ENCODE measurements around the gene PTPN5.
"Not testable (repeated sequence)": the region's sequence is repeated elsewhere in the genome, so short reads cannot be mapped to it uniquely, and the experiment has no call there.

The PTPN5 gene

GRCh38 chr11:18706330-18707243 is 85.0 kb downstream of the PTPN5 start:
- no peak for DNase-seq

- no peak for DNase-seq
These were observed 85.8 kb downstream of the PTPN5 start for GRCh38 chr11:18705651-18706281.

DNA sequence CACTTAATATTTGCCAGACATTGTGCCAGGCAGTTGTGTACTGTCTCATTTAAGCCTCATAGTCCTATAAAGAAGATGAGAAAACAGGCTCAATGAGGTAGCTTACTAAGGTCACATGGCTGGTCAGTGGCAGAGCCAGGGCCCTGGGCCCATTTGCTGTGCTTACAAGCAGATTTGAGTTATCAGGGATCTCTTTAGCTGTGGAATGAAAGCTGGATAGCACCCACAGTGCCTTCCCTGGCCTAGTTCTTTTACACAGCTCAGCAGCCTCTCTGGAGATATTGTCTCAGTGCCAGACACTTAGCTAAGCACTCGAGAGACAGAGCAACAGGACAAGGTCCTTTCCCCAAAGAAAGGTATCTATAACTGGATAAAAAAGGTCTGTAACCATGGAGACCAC is 86.9 kb downstream of the PTPN5 start:
- no peak for DNase-seq

DNA sequence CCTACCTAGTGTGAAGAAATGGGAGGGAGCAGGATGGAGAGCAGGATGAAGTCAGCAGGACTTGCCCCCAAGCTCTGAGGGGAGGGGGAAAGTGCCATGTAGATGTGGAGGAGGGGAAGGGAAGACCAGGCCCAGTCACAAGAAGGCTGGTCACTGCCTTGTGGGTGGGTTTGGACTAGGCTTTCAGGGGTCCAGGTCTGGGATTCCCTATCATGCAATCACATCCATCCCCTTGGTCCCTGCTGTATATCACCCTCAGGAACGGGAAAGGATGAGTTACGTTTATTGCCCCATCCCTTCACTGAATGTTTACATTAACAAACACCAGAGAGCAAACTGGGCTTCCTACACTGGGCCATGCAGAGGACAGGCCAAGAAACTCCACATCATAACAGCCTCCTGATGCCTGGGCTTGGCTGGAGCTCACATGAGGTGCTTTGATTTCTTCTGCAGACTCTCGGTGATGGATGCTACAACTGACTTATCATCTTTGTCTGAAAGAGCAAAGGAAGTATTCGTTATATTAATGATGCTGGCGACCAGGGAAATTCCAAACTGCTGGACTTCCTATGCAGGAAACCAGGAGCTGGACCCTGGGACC is 87.5 kb downstream of the PTPN5 start:
- DNase-seq: no peak

- DNase-seq: no peak
These were observed 88.4 kb downstream of the PTPN5 start for GRCh38 chr11:18703001-18703763.

DNA sequence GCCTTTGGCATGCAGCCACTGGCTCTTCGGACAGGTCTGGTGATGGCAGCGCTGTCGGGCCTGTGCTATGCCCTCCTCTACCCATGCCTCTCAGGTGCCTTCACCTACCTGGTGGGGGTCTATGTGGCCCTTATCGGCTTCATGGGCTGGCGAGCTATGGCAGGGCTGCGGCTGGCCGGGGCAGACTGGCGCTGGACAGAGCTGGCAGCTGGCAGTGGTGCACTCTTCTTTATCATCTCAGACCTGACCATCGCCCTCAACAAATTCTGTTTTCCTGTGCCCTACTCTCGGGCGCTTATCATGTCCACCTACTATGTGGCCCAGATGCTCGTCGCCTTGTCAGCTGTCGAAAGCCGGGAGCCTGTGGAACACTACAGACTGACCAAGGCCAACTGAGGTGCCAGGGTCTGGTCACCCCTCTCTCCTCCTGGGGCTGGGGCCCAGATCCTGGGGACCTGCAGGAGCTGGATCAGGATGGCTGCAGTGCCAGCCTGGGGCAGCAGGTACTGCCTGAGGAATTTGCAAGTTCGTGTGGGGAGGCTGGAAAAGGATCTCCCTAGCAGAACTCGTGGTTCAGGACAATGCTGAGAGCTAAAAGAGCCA is 89.9 kb downstream of the PTPN5 start:
- DNase-seq: no peak

- DNase-seq: no peak
These were observed 90.7 kb downstream of the PTPN5 start for GRCh38 chr11:18700872-18701271.

GRCh38 chr11:18700375-18700774 is 91.2 kb downstream of the PTPN5 start:
- no peak for DNase-seq

GRCh38 chr11:18699848-18700261 is 91.7 kb downstream of the PTPN5 start:
- DNase-seq: no peak

DNA sequence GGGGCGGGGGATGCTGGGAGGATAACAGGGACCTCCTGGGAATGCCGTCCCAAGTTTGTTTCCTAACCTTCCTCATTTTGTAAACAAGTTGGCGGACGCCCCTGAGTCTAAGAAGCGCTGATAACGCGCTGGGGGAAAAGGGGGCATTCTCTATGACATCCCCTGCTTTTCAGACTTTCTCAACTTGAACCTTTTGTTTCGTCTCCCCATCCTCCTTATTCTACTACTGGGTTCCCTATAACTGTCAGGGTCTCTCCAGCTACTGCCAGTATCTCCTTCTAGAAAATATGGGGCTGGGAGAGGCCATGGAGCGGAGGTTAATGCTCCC is 92.4 kb downstream of the PTPN5 start:
- no peak for DNase-seq

DNA sequence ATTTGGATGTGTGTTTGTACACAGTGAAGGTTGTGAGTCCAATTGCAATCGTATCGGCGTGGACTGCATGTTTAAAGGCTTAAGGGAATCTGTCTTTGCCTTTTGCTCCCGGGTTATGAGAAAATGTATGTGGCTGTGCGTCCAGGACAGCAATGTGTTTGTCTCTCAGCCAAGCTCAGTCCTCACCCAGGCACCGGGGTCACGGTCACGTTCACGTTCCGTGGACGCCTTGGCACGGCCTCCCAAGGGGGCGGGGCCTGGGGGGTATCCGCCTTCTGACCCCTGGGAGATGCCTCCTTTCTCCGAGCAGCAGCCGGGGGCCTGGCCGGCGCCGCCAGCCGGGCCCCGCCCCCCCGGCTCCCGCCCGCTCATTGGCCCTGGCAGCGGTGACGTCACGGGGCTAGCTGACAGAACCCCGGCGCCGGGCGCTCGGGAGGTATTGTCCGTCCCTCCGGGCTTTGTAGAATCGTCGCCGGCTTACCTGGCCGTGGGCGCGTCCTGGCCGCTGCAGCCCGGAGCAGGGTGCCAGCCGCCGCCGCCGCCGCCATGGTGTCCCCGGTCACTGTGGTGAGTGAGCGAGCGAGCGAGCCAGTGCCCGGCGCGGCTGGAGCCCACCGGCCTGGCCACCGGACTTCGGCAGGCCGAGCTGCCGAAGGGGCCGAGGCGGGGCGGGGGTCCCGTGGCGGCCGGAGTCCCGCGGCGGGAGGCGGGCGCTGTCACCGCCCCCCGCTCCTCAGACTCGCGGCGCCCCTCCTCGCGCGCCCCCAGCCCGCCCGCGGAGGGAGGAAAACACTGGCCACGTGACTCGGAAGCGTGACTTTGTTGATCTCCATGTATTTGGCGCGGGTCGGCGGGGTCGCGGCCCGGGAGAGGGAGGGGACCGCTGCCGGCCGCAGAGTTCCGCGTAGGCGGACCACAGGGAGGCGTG is 93.0 kb downstream of the PTPN5 start, which contains the start of gene TMEM86A:
TSS of gene TMEM86A (plus strand) at position 439 of the 928 bp plus-strand sequence. CDS start at position 547, 108 bp downstream.
- DNase-seq: peak; percentile 97

DNA sequence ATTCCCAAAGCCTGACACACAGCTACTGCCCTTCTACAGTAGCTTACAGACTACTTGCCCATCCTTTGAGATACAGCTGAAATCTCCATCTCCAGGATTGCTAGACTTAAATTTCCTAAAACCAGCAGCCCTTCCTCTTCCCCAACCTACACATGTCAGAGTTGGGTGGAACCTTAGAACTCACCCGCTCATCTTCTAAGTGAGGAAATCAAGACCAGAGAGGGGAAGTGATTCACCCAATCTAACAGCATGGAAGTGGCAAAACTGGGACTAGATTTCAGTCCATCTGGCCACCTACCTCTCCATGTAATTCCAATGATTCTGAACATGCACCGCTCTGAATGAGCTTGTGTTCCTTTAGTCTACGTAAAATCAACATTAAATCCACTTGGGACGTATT is 94.0 kb downstream of the PTPN5 start:
- DNase-seq: no peak

- no peak for DNase-seq
These were observed 94.9 kb downstream of the PTPN5 start for GRCh38 chr11:18696638-18697225.

DNA sequence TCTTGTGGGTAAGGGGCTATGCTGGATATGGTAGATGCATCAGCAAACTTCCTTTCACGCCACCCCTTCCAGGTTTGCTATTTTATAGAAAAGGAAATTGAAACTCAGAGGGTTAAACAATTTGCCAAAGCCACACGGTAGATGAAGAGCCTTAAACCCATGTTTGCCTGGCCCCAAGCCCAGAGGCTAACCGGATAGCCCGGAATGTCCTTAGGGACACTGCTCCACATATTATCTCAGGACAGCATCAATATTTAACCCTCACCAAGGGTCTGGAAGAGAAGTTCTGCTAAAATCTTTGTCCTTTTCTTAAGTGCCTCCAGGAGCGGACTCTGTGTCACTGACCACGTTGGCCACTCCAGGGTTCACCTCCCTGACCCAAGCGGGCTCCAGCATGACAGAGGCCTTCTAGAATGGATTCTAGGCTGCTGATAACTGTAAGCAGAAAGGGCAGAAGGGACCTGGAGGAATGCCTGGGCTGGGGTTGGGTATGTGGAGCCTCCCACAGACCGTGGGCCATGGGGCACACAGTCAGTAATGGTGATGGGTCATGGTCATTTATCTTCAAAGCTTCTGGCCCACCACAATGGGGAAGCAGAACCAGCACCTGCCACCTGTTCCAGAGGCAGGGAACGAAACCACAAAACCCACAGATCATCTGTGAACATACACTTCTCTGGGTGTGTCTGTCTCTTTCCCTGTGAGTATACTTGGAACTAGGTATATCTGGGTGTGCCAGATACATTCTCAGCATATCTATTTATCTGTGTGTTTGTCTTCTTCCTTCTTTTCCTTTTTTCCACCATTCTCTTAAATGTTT is 98.4 kb downstream of the PTPN5 start:
- DNase-seq: no peak

DNA sequence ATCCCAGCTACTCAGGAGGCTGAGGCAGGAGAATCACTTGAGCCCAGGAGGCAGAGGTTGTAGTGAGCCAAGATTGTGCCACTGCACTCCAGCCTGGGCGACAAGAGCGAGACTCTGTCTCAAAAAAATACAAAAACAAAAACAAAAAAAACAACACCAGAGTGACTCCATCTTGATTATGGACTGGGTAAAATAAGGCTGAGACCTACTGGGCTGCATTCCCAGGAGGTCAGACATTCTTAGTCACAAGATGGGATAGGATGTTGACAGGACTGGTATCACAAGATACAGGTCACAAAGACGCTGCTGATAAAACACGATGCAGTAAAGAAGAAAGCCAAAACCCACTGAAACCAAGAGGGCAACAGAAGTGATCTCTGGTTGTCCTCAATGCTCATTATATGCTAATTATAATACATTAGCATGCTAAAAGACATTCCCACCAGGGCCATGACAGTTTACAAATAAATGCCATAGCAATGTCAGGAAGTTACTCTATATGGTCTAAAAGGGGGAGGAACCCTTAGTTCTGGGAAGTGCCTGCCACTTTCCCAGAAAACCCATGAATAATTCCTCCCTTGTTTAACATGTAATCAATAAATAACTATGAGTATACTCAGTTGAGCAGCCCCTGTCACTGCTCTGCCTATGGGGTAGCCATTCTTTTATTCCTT is 100.0 kb downstream of the PTPN5 start:
- not testable (repeated sequence) for DNase-seq

GRCh38 chr11:18684267-18684666 is 107.3 kb downstream of the PTPN5 start:
- no peak for DNase-seq

GRCh38 chr11:18682466-18682865 is 109.1 kb downstream of the PTPN5 start:
- no peak for DNase-seq

GRCh38 chr11:18681949-18682348 is 109.6 kb downstream of the PTPN5 start:
- not testable (repeated sequence) for DNase-seq

Data from 8988T (cell line).